ENCODE measurements around the gene OR1K1. TPM values are rescaled to one million over a fixed set of nuclear protein-coding genes. Genes with fewer than 3 reads are reported as not detected.
"Not testable (repeated sequence)": the region's sequence is repeated elsewhere in the genome, so short reads cannot be mapped to it uniquely, and the experiment has no call there.

Gene OR1K1
- total RNA-seq, 1 donor from 2014 or later = not detected

DNA sequence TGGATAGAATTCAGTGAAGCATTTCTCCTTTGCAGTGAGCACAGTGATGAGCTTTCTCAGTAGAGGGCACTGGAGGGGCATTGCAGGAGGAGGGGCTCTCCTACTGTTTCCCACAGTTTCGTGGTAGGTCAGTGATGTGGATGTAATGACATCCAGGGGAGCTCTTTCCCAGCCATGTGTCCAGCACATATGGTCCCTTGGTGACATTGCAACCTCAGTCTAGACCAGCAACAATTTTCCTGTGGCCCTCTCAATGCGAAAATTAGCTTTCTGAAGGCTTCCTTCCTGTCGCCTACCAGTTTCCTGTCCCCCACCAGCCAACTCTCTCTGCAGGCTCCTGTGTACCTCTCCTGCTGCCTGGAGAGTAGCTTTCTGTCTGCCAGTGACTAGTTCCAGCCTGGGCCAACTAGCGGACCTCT, 35.4 kb downstream of the OR1K1 start:
- intact Hi-C loops (cut with micrococcal nuclease) = no loop called here
- H3K27ac ChIP-seq (replicated peaks) = no peak overlapping the region
- TF ChIP-seq, protein P1, sequence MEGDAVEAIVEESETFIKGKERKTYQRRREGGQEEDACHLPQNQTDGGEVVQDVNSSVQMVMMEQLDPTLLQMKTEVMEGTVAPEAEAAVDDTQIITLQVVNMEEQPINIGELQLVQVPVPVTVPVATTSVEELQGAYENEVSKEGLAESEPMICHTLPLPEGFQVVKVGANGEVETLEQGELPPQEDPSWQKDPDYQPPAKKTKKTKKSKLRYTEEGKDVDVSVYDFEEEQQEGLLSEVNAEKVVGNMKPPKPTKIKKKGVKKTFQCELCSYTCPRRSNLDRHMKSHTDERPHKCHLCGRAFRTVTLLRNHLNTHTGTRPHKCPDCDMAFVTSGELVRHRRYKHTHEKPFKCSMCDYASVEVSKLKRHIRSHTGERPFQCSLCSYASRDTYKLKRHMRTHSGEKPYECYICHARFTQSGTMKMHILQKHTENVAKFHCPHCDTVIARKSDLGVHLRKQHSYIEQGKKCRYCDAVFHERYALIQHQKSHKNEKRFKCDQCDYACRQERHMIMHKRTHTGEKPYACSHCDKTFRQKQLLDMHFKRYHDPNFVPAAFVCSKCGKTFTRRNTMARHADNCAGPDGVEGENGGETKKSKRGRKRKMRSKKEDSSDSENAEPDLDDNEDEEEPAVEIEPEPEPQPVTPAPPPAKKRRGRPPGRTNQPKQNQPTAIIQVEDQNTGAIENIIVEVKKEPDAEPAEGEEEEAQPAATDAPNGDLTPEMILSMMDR (IDR thresholded peaks at IDR 0.05; ENCODE audit: borderline replicate concordance) = no peak
- no peaks in the 10 kb centered on the region for H3K4me1 ChIP-seq
- DNase-seq = no peak
- H3K4me3 ChIP-seq = no peak overlapping the region
- H3K27me3 ChIP-seq (ENCODE audit: low read depth) = no peaks in the 10 kb centered on the region
- no peaks in the 10 kb centered on the region for H3K36me3 ChIP-seq
- no peaks in the 10 kb centered on the region for H3K9me3 ChIP-seq (replicated peaks)

DNA sequence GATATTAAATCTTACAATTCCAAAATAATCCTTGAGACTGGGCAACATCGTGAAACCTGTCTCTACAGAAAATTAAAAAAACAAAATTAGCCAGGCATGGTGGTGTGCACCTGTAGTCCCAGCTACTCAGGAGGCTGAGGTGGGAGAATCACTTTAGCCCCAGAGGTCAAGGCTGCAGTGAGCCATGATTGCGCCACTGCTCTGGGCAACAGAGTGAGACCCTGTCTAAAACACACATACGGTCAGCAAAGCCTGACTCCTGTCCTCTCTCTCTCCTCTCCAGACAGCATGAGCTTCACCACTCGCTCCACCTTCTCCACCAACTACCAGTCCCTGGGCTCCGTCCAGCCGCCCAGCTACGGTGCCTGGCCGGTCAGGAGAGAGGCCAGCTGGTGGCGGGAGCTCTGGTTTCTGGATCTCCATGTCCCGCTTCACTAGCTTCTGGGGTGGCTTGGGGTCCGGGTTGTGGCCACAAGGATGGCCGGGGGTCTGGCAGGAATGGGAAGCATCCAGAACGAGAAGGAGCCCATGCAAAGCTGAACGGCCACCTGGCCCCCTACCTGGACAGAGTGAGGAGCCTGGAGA, 37.4 kb downstream of the OR1K1 start:
- Histone ChIP-seq H3K9me3 (replicated peaks) (no peaks in the 10 kb centered on the region), H3K4me1 (no peaks in the 10 kb centered on the region), H3K27ac (replicated peaks) (no peak overlapping the region), H3K36me3 (no peaks in the 10 kb centered on the region), H3K4me3 (no peak overlapping the region), H3K27me3 (ENCODE audit: low read depth) (no peaks in the 10 kb centered on the region)
- TF ChIP-seq, protein P1 (IDR thresholded peaks at IDR 0.05; ENCODE audit: borderline replicate concordance) = no peak
- no peak for DNase-seq
- intact Hi-C loops (cut with micrococcal nuclease) = no loop called here

DNA sequence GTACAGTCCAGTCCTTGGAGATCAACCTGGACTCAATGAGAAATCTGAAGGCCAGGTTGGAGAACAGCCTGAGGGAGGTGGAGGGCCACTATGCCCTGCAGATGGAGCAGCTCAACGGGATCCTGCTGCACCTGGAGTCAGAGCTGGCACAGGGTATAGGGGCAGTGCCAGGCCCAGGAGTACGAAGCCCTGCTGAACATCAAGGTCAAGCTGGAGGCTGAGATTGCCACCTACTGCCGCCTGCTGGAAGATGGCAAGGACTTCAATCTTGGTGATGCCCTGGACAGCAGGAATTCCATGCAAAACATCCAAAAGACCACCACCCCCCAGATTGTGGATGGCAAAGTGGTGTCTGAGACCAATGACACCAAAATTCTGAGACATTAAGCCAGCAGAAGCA, 38.5 kb downstream of the OR1K1 start:
- H3K36me3 ChIP-seq; intact Hi-C loops (cut with micrococcal nuclease); H3K4me1 ChIP-seq; DNase-seq; H3K4me3 ChIP-seq; H3K27ac ChIP-seq (replicated peaks); H3K9me3 ChIP-seq (replicated peaks); H3K27me3 ChIP-seq (ENCODE audit: low read depth): not testable (repeated sequence)

DNA sequence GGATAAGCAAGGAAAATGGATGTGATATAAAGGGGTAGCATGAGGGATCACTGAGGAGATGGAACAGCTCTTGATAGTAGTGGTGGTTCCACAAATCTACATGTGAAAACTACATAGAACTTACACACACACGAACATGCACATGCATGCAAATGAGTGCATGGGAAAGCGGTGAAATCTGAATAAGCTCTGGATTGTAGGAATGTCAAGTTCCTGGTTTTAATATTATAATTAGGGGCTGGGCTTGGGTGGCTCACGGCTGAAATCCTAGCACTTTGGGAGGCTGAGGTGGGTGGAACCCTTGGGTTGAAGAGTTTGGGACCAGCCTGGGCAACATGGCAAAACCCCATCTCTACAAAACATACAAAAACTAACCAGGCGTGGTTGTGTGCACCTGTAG, 41.6 kb downstream of the OR1K1 start:
- no peak overlapping the region for H3K27ac ChIP-seq (replicated peaks)
- intact Hi-C loops (cut with micrococcal nuclease) = no loop called here
- no peaks in the 10 kb centered on the region for H3K27me3 ChIP-seq (ENCODE audit: low read depth)
- H3K4me3 ChIP-seq = no peak overlapping the region
- peaks cover 8% of the 10 kb centered on the region for H3K36me3 ChIP-seq
- TF ChIP-seq, protein P1 (IDR thresholded peaks at IDR 0.05; ENCODE audit: borderline replicate concordance) = no peak
- DNase-seq = no peak
- no peaks in the 10 kb centered on the region for H3K9me3 ChIP-seq (replicated peaks)
- H3K4me1 ChIP-seq = no peaks in the 10 kb centered on the region

DNA sequence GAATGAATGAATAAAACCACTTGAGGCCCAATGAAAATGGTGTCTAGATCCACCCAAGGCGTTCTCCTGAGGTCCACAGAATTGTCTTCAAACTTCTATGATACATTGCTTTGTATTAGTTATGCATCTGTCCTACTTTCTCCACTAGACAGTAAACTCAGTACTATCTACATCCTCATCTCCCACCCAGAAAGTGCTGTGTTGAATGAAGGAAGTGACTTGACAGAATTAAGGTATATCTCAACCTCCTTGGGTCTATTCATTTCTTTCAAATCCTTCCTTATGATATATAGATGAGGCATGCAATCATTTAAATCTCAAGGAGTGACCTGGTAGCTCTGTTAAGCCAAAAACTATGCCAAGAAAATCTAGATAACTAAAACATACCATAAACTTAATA, 44.2 kb downstream of the OR1K1 start:
- no peak overlapping the region for H3K27ac ChIP-seq (replicated peaks)
- TF ChIP-seq, protein P1 (IDR thresholded peaks at IDR 0.05; ENCODE audit: borderline replicate concordance) = no peak
- no peaks in the 10 kb centered on the region for H3K9me3 ChIP-seq (replicated peaks)
- intact Hi-C loops (cut with micrococcal nuclease) = no loop called here
- no peaks in the 10 kb centered on the region for H3K4me1 ChIP-seq
- DNase-seq = no peak
- no peak overlapping the region for H3K4me3 ChIP-seq
- peaks cover 35% of the 10 kb centered on the region for H3K36me3 ChIP-seq
- no peaks in the 10 kb centered on the region for H3K27me3 ChIP-seq (ENCODE audit: low read depth)

DNA sequence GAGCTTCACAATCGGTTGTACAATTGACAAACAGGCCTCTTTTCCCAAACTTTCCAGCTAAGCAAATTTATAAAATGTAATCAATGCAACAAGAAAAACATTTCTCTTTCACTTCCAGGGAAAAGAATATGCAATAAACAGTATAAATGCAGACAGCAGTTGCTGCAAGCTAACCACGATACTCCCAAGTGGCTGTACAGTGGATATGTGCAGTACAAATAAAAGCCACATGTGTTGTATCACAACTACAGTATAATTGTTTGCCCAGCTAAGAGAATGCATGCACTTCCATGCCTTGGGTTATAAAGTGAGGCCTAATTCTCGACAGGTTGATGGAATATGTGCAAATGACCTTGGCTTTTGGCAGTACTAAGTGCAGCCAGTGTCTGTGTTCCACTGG, 45.2 kb downstream of the OR1K1 start:
- H3K27ac ChIP-seq (replicated peaks) = no peak overlapping the region
- H3K27me3 ChIP-seq (ENCODE audit: low read depth) = no peaks in the 10 kb centered on the region
- TF ChIP-seq, protein P1 (IDR thresholded peaks at IDR 0.05; ENCODE audit: borderline replicate concordance) = no peak
- DNase-seq = no peak
- H3K4me1 ChIP-seq = no peaks in the 10 kb centered on the region
- intact Hi-C loops (cut with micrococcal nuclease) = no loop called here
- H3K9me3 ChIP-seq (replicated peaks) = no peaks in the 10 kb centered on the region
- H3K4me3 ChIP-seq = no peak overlapping the region
- H3K36me3 ChIP-seq = peaks cover 45% of the 10 kb centered on the region
